Embryonic facial prominence (tissue), 1 donor: ENCODE results near the gene KCNQ1.

ENCODE experiments used
- DNase-seq: peaks from one replicate; pipeline ENCODE4 v3.0.0-alpha.2; 2016; ENCODE audit errors: extremely low spot score

Gene KCNQ1

GRCh38 chr11:2459796-2460531 is 15.2 kb downstream of the KCNQ1 start:
- DNase-seq, result no peak

- no peak for DNase-seq
These were observed 15.9 kb downstream of the KCNQ1 start for GRCh38 chr11:2460540-2461252.

- no peak for DNase-seq
These were observed 16.6 kb downstream of the KCNQ1 start for GRCh38 chr11:2461253-2461955.

- no peak for DNase-seq
These were observed 17.2 kb downstream of the KCNQ1 start for GRCh38 chr11:2461956-2462542.

GRCh38 chr11:2462543-2462985 is 17.8 kb downstream of the KCNQ1 start:
- DNase-seq, result no peak

- DNase-seq, result no peak
These were observed 18.4 kb downstream of the KCNQ1 start for GRCh38 chr11:2462986-2463765.

GRCh38 chr11:2463766-2464277 is 19.0 kb downstream of the KCNQ1 start:
- no peak for DNase-seq

- DNase-seq, result no peak
These were observed 19.8 kb downstream of the KCNQ1 start for GRCh38 chr11:2464451-2465165.

GRCh38 chr11:2465202-2466068 is 20.6 kb downstream of the KCNQ1 start:
- DNase-seq, result no peak

GRCh38 chr11:2466069-2466801 is 21.4 kb downstream of the KCNQ1 start:
- DNase-seq, result no peak

GRCh38 chr11:2466869-2467694 is 22.3 kb downstream of the KCNQ1 start:
- no peak for DNase-seq

GRCh38 chr11:2467695-2468055 is 22.9 kb downstream of the KCNQ1 start:
- no peak for DNase-seq

- DNase-seq, result no peak
These were observed 23.8 kb downstream of the KCNQ1 start for GRCh38 chr11:2468363-2469235.

- DNase-seq, result no peak
These were observed 25.7 kb downstream of the KCNQ1 start for GRCh38 chr11:2470495-2470894.

GRCh38 chr11:2471048-2471803 is 26.4 kb downstream of the KCNQ1 start:
- no peak for DNase-seq

- DNase-seq, result no peak
These were observed 26.9 kb downstream of the KCNQ1 start for GRCh38 chr11:2471804-2472096.
